Activated CD4-positive, alpha-beta T cell treated with anti-CD3 and anti-CD28 coated beads, Interleukin-2, amount 50 U/mL, for 1 hour (primary cell): ENCODE measurements around the gene FEN1.
A peak's percentile ranks its signal among the peaks of the same experiment; 100 is the strongest.

Experiments
- DNase-seq: peaks from one replicate; pipeline ENCODE4 v3.0.0-alpha.2; 2020

Gene FEN1

GRCh38 chr11:61776561-61777075, 16.1 kb upstream of the FEN1 start:
- DNase-seq: peak; percentile 50

GRCh38 chr11:61777234-61778090, 15.2 kb upstream of the FEN1 start:
- peak; percentile 56 for DNase-seq

GRCh38 chr11:61778357-61778886, 14.3 kb upstream of the FEN1 start:
- no peak for DNase-seq

- DNase-seq: no peak
Observed at GRCh38 chr11:61778920-61779650, 13.6 kb upstream of the FEN1 start.

GRCh38 chr11:61779666-61780525, 12.8 kb upstream of the FEN1 start:
- DNase-seq: no peak

GRCh38 chr11:61780581-61781162, 12.0 kb upstream of the FEN1 start:
- no peak for DNase-seq

GRCh38 chr11:61781585-61781984, 11.1 kb upstream of the FEN1 start:
- no peak for DNase-seq

GRCh38 chr11:61782299-61782698, 10.4 kb upstream of the FEN1 start:
- DNase-seq: no peak

- DNase-seq: no peak
Observed at GRCh38 chr11:61782841-61783240, 9.9 kb upstream of the FEN1 start.

- no peak for DNase-seq
Observed at GRCh38 chr11:61783717-61784505, 8.8 kb upstream of the FEN1 start.

GRCh38 chr11:61784506-61784805, 8.3 kb upstream of the FEN1 start:
- no peak for DNase-seq

GRCh38 chr11:61785837-61786402, 6.8 kb upstream of the FEN1 start:
- DNase-seq: no peak

- no peak for DNase-seq
Observed at GRCh38 chr11:61787928-61788491, 4.7 kb upstream of the FEN1 start.

- DNase-seq: peak; percentile 25
Observed at GRCh38 chr11:61791737-61792309, 888 bp upstream of the FEN1 start.

GRCh38 chr11:61793083-61793828, 545 bp downstream of the FEN1 start:
- DNase-seq: no peak

- DNase-seq: no peak
Observed at GRCh38 chr11:61793829-61794204, 1.1 kb downstream of the FEN1 start.

GRCh38 chr11:61794579-61794978, 1.9 kb downstream of the FEN1 start:
- no peak for DNase-seq

GRCh38 chr11:61795459-61795858, 2.7 kb downstream of the FEN1 start:
- no peak for DNase-seq

GRCh38 chr11:61795876-61796526, 3.3 kb downstream of the FEN1 start:
- DNase-seq: no peak
